ENCODE data around the gene TEX14.

DNA sequence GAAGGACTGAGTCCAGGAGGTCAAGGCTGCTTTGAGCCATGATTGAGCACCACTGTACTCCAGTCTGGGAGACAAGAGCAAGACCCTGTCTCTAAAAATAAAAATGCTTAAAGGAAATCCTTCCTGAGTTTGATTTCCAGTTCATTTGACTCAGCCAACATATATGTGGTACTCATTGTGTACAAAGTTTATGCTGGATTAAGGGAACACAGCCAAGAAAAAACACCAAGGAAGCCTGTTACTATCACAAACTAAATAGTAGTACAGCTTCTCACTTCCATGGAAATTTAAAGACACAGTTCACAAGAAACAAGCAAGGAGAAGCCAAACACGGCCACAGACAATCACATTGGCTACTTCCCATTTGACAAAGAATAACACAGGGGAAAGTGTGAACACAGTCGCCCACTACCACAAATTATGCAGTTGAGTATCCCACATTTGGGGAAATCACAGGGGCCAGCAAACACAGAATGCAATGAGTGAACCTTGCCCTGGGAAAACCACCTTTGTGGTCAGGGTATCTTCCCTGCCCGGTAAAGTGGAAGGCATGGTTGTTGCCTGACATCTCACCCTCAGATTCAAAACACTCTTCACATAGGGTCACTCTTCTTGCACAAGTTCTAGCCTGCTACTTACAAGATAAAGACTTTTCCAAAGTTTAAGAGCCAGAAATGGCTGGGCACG is 14.5 kb downstream of the TEX14 start:
- TF ChIP-seq POLR2AphosphoS5 (IDR thresholded peaks at IDR 0.05; ENCODE audit: low read depth, low read length): no peak
- TF ChIP-seq EZH2 (IDR thresholded peaks at IDR 0.05): no peak
- TF ChIP-seq POLR2A (IDR thresholded peaks at IDR 0.05; ENCODE audit: borderline replicate concordance, extremely low read depth, insufficient read depth, insufficient read length): no peak
- TF ChIP-seq, protein P1, sequence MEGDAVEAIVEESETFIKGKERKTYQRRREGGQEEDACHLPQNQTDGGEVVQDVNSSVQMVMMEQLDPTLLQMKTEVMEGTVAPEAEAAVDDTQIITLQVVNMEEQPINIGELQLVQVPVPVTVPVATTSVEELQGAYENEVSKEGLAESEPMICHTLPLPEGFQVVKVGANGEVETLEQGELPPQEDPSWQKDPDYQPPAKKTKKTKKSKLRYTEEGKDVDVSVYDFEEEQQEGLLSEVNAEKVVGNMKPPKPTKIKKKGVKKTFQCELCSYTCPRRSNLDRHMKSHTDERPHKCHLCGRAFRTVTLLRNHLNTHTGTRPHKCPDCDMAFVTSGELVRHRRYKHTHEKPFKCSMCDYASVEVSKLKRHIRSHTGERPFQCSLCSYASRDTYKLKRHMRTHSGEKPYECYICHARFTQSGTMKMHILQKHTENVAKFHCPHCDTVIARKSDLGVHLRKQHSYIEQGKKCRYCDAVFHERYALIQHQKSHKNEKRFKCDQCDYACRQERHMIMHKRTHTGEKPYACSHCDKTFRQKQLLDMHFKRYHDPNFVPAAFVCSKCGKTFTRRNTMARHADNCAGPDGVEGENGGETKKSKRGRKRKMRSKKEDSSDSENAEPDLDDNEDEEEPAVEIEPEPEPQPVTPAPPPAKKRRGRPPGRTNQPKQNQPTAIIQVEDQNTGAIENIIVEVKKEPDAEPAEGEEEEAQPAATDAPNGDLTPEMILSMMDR (IDR thresholded peaks at IDR 0.05 in 2 of 3, conservative IDR thresholded peaks at IDR 0.05 in 1 of 3; ENCODE audit: borderline replicate concordance in 1 of 3, insufficient read depth in 1 of 3, low read depth in 2 of 3, low read length in 2 of 3): no peak
